Upper lobe of left lung (tissue), 6 donors: ENCODE data around the gene AGBL1. TPM values are rescaled to one million over a fixed set of nuclear protein-coding genes. Genes with fewer than 3 reads are reported as not detected.
"Not testable (repeated sequence)": the region's sequence is repeated elsewhere in the genome, so short reads cannot be mapped to it uniquely, and the experiment has no call there.

Experiments
- ATAC-seq, 2 donors: fragments of 200-7000 bp; cut with Tn5 transposase; one replicate each; pipeline ENCODE4 v1.9.1; 2022; ENCODE audit warnings: mild to moderate bottlenecking in 2 of 2, moderate library complexity in 2 of 2; ENCODE audit not compliant: low FRiP score in 2 of 2
- DNase-seq, 2 donors: peaks; one replicate each; pipeline ENCODE4 v3.0.0-alpha.2; 2019 to 2020
- H3K27ac ChIP-seq, 4 donors: fragments of 200-600 bp; sonication (generic); one replicate each; pipeline ENCODE4 v1.5.1; 2016 to 2019
- H3K27me3 ChIP-seq, 4 donors: fragments of 200-600 bp; sonication (generic); one replicate each; pipeline ENCODE4 v1.5.1; 2017 to 2019
- H3K36me3 ChIP-seq, 4 donors: fragments of 200-600 bp; sonication (generic); one replicate each; pipeline ENCODE4 v1.5.1; 2016 to 2019
- H3K4me1 ChIP-seq, 4 donors: fragments of 200-600 bp; sonication (generic); one replicate each; pipeline ENCODE4 v1.5.1; 2018 to 2019
- H3K4me3 ChIP-seq, 4 donors: fragments of 200-600 bp; sonication (generic); one replicate each; pipeline ENCODE4 v1.5.1; 2017 to 2019; ENCODE audit warnings: mild to moderate bottlenecking in 2 of 4, moderate library complexity in 1 of 4
- H3K9me3 ChIP-seq, 4 donors: fragments of 200-600 bp; sonication (generic); one replicate each; pipeline ENCODE4 v1.5.1; 2018 to 2019
- EP300 ChIP-seq, 4 donors: sonication (generic); formaldehyde crosslinking; IDR thresholded peaks; one replicate each; pipeline ENCODE4 v1.5.1; 2017; ENCODE audit warnings: antibody characterized with exemption in 4 of 4, control low read depth in 2 of 4
- POLR2A ChIP-seq, 4 donors: fragments of 450-650 bp; IDR thresholded peaks; one replicate each; pipeline ENCODE4 v1.5.1; 2016 to 2017; ENCODE audit warnings: antibody characterized with exemption in 4 of 4, mild to moderate bottlenecking in 2 of 4
- POLR2AphosphoS5 ChIP-seq, 2 donors: sonication (generic); formaldehyde crosslinking; IDR thresholded peaks; one replicate each; pipeline ENCODE4 v1.5.1; 2017; ENCODE audit warnings: antibody characterized with exemption in 2 of 2
- WGBS, 2 donors: methylation state at CpG; one replicate each; pipeline ENCODE4 v1.1.5; 2017 to 2018; 5-methylcytosine and 5-hydroxymethylcytosine counted together
- total RNA-seq, 6 donors: library from RNA; depleted of rRNA in 4 of 6; stranded (reverse); fragments of >200 nt in 4 of 6; gene quantifications; one replicate each; pipeline versions ENCODE4 v1.1.0 to v1.2.1, GENCODE V29; 2016 to 2021
- TF ChIP-seq, protein P1 (sequence below), 6 experiments: fragments of 450-650 bp in 4 of 6; fragments of 200-600 bp in 2 of 6; sonication (generic) in 2 of 6; IDR thresholded peaks; one replicate each; pipeline ENCODE4 v1.5.1; 2016 to 2019; ENCODE audit warnings: antibody characterized with exemption in 6 of 6
- donor health status: DM: no; HTN: no; CAD: no; lungs with moderate emphysema.
- donor health status: DM: no; HTN: yes; CAD: no; lungs with severe emphysema.

The AGBL1 gene
- total RNA-seq, 6 donors from 2014 or later = 3.1 to 23.0 (median 14.5) TPM

DNA sequence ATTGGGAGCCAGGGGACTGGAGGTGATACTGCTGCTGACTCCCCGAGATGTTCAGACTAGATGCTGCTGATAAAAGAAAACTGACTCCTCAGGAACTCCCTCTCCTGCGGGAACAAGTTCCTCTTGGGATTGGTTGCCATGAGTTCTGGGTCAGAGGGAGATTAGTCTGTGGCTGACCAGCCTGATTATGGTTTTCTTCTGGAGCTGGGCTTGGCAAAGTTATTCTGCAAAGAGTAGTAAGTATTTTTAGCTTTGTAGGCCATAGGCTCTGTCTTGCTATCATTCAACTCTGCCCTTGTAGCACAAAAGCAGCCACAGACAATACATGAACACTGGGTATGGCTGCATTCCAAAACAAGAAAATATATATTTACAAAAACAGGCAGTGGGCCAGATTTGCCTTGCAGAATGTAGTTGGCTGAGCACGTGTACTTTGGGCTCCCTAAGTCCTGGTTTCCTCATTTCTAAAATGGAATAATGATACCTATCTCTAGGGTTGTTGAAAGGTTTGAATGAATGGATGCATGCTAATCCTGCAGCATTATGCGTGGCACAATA is 796.8 kb downstream of the AGBL1 start:
- Histone ChIP-seq H3K36me3 (no peaks in the 10 kb centered on the region), H3K4me1 (no peaks in the 10 kb centered on the region), H3K27ac (no peak overlapping the region), H3K4me3 (no peak overlapping the region), H3K27me3 (no peaks in the 10 kb centered on the region), H3K9me3 (no peaks in the 10 kb centered on the region)
- TF ChIP-seq, protein P1, sequence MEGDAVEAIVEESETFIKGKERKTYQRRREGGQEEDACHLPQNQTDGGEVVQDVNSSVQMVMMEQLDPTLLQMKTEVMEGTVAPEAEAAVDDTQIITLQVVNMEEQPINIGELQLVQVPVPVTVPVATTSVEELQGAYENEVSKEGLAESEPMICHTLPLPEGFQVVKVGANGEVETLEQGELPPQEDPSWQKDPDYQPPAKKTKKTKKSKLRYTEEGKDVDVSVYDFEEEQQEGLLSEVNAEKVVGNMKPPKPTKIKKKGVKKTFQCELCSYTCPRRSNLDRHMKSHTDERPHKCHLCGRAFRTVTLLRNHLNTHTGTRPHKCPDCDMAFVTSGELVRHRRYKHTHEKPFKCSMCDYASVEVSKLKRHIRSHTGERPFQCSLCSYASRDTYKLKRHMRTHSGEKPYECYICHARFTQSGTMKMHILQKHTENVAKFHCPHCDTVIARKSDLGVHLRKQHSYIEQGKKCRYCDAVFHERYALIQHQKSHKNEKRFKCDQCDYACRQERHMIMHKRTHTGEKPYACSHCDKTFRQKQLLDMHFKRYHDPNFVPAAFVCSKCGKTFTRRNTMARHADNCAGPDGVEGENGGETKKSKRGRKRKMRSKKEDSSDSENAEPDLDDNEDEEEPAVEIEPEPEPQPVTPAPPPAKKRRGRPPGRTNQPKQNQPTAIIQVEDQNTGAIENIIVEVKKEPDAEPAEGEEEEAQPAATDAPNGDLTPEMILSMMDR (IDR thresholded peaks at IDR 0.05) = no peak
- TF ChIP-seq EP300 (IDR thresholded peaks at IDR 0.05) (no peak), POLR2A (IDR thresholded peaks at IDR 0.05) (no peak), POLR2AphosphoS5 (IDR thresholded peaks at IDR 0.05) (no peak)
- DNase-seq (no peak), ATAC-seq (no peak)
- WGBS, 2 donors = 71 to 74% methylated on average over 4 of the region's 4 CpGs

DNA sequence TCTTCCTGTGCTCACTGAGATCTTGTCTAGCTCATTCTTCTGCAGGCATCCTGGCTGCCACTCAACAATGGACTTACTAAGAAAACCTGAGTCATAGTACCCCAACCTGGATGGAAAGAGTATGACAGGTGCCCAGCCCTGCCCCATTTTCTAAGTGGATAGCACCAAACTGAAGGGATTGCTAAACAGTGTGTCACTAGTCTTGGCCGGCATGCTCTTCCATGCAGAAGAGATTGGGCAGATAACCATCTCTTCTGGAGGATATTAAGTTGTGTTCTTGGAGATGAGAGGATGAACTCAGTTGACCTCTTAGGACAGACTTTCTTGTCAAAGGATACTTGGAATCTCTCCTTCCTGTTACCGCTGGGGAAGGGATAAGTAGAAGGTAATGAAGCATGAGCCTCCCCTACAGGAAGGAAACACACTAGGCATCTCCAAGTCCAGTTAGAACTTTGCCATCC is 797.5 kb downstream of the AGBL1 start:
- Histone ChIP-seq H3K27me3 (no peaks in the 10 kb centered on the region), H3K4me3 (no peak overlapping the region), H3K27ac (no peak overlapping the region), H3K4me1 (no peaks in the 10 kb centered on the region), H3K36me3 (no peaks in the 10 kb centered on the region), H3K9me3 (no peaks in the 10 kb centered on the region)
- TF ChIP-seq EP300 (IDR thresholded peaks at IDR 0.05) = no peak
- TF ChIP-seq POLR2AphosphoS5 (IDR thresholded peaks at IDR 0.05) = no peak
- TF ChIP-seq, protein P1 (IDR thresholded peaks at IDR 0.05) = no peak
- no peak for TF ChIP-seq POLR2A (IDR thresholded peaks at IDR 0.05)
- no peak for ATAC-seq
- DNase-seq = no peak
- WGBS, 2 donors = 50 to 71% methylated on average over 2 of the region's 2 CpGs

DNA sequence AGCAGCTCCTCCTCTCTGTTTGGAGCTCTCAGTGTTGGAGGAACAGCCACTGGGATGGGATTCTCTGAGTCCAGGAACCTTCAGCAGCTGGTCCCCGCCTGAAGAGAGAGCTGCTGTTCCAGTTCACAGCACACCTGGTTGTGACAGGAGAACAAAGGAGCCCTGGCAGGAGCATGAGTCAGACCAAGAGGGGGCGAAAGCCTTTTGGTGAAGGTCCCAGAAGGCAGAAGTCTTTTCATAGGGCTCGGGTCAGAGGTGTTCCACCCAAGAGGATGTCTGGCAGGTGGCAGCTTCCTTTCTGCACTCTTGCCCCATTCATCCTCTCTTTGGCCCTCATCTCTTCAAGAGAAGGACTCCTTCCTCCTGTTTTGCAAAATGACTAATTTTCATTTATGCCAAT is 799.2 kb downstream of the AGBL1 start:
- not testable (repeated sequence) for ATAC-seq, H3K27me3 ChIP-seq, H3K36me3 ChIP-seq, H3K27ac ChIP-seq, H3K9me3 ChIP-seq, H3K4me3 ChIP-seq, DNase-seq, H3K4me1 ChIP-seq
- WGBS, 2 donors = 67 to 85% methylated on average over 1 to 3 of the region's 3 CpGs

DNA sequence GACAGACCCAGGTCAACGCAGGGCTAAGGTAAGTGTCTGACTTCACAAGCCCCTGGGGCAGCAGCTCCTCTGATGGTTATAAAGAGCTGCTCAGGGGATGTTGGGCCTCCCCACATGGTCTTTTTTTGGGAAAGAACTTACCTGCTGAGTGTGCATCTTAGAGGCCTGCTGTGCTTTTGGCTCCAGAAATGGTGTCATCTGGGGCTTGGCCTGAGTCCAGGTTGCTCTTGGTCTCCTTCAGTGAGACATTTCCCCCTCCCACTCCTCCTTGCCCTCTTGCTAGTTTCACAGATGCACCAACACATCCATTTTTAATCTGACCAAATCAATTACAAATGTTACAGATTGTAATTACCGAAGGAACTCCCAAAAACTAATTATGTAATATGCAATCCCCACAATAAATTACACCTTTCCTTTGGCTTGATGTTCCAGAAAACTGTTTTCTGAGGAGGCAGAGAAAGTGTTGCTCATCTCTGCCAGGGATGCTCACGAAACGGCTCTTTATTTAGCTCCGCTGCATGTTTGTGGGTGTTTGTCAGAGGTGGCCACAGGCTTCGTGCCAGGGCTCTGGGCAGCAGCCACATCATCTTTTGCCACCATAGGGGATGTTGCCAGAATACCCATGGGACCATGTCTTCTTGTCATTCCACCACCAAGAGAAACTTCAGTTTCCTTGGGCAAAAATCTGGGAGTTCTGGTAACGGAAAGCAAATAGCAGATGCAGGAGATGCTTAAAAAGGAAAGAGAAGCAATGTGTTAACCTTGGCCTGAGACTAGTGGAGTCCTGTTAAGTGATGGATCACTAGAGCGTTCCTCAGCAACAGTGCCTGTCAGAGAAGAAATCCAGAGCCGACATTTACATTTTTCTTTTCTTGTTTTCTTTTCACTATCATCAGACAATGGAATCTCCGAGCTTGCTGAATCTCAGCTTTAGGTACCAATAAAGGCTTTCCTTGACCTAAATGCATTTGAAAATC is 799.9 kb downstream of the AGBL1 start:
- H3K4me3 ChIP-seq = no peak overlapping the region
- no peaks in the 10 kb centered on the region for H3K27me3 ChIP-seq
- 79 to 88% methylated on average over 10 of the region's 10 CpGs for WGBS, 2 donors
- H3K36me3 ChIP-seq = no peaks in the 10 kb centered on the region
- no peak overlapping the region for H3K27ac ChIP-seq
- no peak for DNase-seq
- ATAC-seq = no peak
- no peaks in the 10 kb centered on the region for H3K9me3 ChIP-seq
- TF ChIP-seq POLR2AphosphoS5 (IDR thresholded peaks at IDR 0.05) (no peak), POLR2A (IDR thresholded peaks at IDR 0.05) (no peak)
- TF ChIP-seq, protein P1 (IDR thresholded peaks at IDR 0.05) = no peak
- no peaks in the 10 kb centered on the region for H3K4me1 ChIP-seq

DNA sequence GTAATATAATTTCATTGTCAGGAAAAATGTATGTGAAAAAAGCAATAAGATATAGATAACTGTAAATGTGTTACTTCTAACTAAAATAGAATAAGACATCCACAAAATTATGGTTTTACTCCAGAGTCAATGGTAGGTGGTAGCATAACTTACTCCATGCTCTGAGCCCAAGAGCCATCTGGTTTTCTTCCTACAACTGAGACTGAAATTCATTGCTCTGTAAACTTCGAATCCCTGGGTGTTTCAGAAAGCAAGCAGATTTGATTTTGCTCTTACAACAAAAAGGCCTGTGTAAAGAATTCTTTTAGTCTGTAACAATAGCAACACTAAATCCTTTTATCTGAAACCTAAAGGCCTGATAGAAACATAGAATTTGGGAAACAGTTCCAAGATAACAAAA is 805.9 kb downstream of the AGBL1 start:
- WGBS, 2 donors = 53 to 54% methylated on average over 1 of the region's 1 CpG
- no peaks in the 10 kb centered on the region for H3K36me3 ChIP-seq
- H3K4me3 ChIP-seq = no peak overlapping the region
- H3K27me3 ChIP-seq = no peaks in the 10 kb centered on the region
- ATAC-seq = no peak
- H3K4me1 ChIP-seq = no peaks in the 10 kb centered on the region
- H3K27ac ChIP-seq = no peak overlapping the region
- H3K9me3 ChIP-seq = no peaks in the 10 kb centered on the region
- DNase-seq = no peak
- TF ChIP-seq EP300 (IDR thresholded peaks at IDR 0.05) (no peak), POLR2A (IDR thresholded peaks at IDR 0.05) (no peak), POLR2AphosphoS5 (IDR thresholded peaks at IDR 0.05) (no peak)
- TF ChIP-seq, protein P1 (IDR thresholded peaks at IDR 0.05) = no peak
